ENCODE measurements around the gene BCL2L15.

Gene BCL2L15

DNA sequence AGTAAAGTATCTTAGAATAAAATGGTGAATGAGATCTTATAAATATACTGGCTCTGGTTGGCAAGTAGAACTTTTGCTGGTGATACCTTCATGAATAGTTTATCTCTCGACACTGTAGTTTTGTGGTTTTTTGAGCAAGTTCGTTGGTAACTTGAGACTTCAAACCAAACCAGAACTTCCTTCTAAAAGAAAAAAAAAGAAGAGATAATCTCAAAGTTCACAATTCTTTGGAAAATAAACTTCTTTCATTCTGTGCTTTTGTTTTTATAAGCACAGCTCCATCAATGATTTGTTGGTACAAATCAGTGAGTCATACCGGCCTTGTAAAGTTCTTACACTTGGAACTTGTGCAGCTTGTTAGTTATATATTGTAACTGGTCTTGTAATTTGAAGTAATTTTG, 44.1 kb upstream of the BCL2L15 start:
- peak overlapping the region; percentile 79 for H3K4me3 ChIP-seq (ENCODE audit: low read depth, low read length)
- TF ChIP-seq CTCF (IDR thresholded peaks at IDR 0.05; ENCODE audit: insufficient read depth, low read depth, low read length, missing control alignments), result no peak
- no peak for DNase-seq (ENCODE audit: low read depth)

DNA sequence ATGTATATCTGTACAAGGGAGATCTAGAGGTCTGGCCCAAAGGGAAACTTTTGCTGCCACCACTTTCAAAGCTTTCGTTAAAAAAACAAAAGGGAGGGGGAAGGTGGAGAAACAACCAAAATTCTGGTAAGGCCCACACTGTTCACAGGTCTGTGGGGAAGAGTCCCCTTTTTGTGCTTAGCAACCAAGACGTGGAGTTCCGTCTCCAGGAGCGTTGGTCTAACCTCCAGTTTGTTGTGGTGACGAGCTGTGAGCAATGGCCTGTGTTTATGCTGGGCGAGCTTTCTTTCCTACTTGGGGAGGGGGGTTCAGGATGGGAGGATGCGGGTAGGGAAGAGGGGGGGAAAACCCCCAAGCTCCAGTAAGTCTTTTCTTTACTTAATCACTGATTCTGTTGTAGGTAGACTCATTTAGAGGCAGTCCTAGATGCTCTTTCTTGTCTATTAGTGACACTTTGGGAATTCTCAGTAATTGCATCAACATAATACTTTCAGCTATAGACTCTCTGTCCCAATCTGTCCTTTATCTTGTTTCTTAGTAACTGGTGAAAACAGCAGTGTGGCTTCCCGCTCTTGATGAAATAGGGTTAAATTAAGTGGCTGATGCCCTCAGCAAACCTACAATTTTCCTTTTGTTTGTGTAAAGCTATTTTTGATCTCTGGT, 43.2 kb upstream of the BCL2L15 start:
- peak; percentile 68 for DNase-seq (ENCODE audit: low read depth)
- TF ChIP-seq CTCF (IDR thresholded peaks at IDR 0.05; ENCODE audit: insufficient read depth, low read depth, low read length, missing control alignments), result no peak
- peak overlapping the region; percentile 79 for H3K4me3 ChIP-seq (ENCODE audit: low read depth, low read length)

DNA sequence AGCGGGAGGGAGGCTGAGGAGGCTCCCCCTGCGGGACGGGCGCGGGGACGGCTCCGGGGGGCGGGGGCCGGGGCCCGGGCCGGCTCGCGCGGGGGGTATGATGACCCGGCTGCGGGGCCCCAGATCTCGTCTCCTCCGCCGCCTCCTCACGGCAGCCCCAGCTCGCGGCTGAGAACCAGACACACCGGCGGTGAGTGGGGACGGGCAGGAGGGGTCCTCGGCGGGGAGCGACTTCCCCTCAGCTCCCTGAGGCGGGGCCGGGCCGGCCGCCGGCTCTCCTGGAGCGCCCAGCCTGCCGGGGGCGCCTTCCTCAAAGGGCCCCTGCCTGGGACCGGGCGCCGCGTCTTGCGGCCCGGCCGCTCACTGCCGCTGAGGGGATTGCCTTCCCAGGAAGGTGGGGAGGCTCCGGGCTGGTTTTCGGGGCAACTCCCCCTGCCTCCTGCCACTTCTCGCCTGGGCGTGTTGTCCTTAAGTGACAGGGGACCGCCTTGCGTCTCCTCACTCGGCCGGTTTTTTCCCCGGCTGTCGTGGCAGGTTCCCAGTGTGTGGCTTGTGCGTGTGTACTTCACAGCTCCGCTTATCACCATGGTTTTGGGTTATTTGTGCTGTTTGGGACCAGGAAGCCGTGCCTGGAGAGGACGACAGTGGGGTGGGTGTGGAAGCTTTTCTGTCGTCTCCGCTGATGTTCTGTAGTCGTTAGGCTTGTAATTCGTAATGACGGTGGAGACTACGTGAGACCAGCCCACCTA, 42.5 kb upstream of the BCL2L15 start:
- peak; percentile 60 for DNase-seq (ENCODE audit: low read depth)
- peak; percentile 0 for TF ChIP-seq CTCF (IDR thresholded peaks at IDR 0.05; ENCODE audit: insufficient read depth, low read depth, low read length, missing control alignments)
- peak overlapping the region; percentile 79 for H3K4me3 ChIP-seq (ENCODE audit: low read depth, low read length)

- peak; percentile 93 for DNase-seq (ENCODE audit: low read depth)
- H3K4me3 ChIP-seq (ENCODE audit: low read depth, low read length), result peak within 1 kb of the TSS; percentile 79
- no peak for TF ChIP-seq CTCF (IDR thresholded peaks at IDR 0.05; ENCODE audit: insufficient read depth, low read depth, low read length, missing control alignments)
Observed at GRCh38 chr1:113928941-113929749, 41.8 kb upstream of the BCL2L15 start, which contains the start of gene HIPK1. HIPK1 (plus strand) TSS chr1:113929324.

DNA sequence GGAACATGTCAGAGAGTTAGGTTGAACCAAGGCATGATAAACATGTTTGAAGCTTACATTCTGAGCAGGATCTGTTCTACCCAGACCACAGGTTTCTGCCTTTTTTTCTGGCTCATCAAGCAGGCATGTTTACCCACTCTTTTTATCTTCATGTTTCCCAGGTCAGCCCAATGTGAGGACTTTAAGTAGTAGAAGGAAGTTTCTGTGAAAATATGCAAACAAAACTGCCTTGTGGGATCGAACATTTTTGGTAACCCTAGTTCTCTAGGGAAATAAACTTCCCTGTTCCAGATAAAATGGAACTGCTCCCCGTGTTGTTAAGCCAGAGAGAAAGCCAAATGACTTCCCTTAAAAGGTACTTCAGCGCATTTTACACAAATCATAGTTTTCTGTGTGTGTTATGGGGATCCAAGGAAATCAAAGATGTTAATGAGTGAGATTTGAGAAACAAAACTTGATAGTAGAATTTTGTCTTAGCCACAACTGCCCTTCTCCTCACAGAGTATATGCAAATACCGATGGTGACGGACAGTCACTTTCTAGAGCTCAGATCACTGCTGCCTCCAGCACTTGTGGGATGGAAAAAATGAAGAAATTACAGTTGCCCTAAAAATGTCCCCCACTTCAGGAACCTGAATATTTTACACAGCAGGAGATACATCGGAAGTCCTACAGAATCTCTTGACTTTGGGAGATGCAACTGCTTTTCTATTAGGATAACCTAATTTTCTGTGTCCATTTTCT, 41.0 kb upstream of the BCL2L15 start:
- TF ChIP-seq CTCF (IDR thresholded peaks at IDR 0.05; ENCODE audit: insufficient read depth, low read depth, low read length, missing control alignments), result no peak
- DNase-seq (ENCODE audit: low read depth), result peak; percentile 67
- H3K4me3 ChIP-seq (ENCODE audit: low read depth, low read length), result peak overlapping the region; percentile 79

- no peak for TF ChIP-seq CTCF (IDR thresholded peaks at IDR 0.05; ENCODE audit: insufficient read depth, low read depth, low read length, missing control alignments)
- no peak for DNase-seq (ENCODE audit: low read depth)
- H3K4me3 ChIP-seq (ENCODE audit: low read depth, low read length), result no peak overlapping the region
Observed at GRCh38 chr1:113924473-113924872, 37.1 kb upstream of the BCL2L15 start.
